SK-N-SH (cell line): Measurements from ENCODE around the gene LMBR1. TPM values are rescaled to one million over a fixed set of nuclear protein-coding genes. Genes with fewer than 3 reads are reported as not detected.
A peak's percentile ranks its signal among the peaks of the same experiment; 100 is the strongest.

Experiments
- CTCF ChIA-PET: fragments of 300-600, 350-600 bp; formaldehyde crosslinking; extraction: SDS; loops from one replicate; lab custom pipeline; 2021; lab: Yijun Ruan, JAX
- POLR2A ChIA-PET: fragments of 350-600 bp; sonication (Branson Sonifier 250); formaldehyde crosslinking; extraction: SDS; loops from one replicate; lab custom pipeline; 2020; ENCODE audit warnings: antibody characterized with exemption, inconsistent platforms; lab: Yijun Ruan, JAX
- DNase-seq: peaks from one replicate; pipeline ENCODE4 v3.0.0; 2012
- H2AFZ ChIP-seq: fragments of 200-600 bp; sonication (generic); 2 replicates; pipeline ENCODE4 v1.8.1; 2016; ENCODE audit warnings: antibody characterized with exemption, mild to moderate bottlenecking, low read depth
- H3F3A ChIP-seq: fragments of 200-600 bp; sonication (generic); replicated peaks from 2 replicates; pipeline ENCODE3; 2016; ENCODE audit warnings: antibody characterized with exemption, mild to moderate bottlenecking; ENCODE audit not compliant: insufficient read depth
- H3K27ac ChIP-seq, 2 experiments: fragments of 200-500 bp in 1 of 2; fragments of 200-600 bp in 1 of 2; sonication (Bioruptor generic) in 1 of 2; sonication (generic), shearing (Covaris generic) in 1 of 2; 2 replicates each; pipeline versions ENCODE4 v1.5.1 to v1.6.1; 2014 to 2016; ENCODE audit warnings: low read depth in 2 of 2, inconsistent platforms in 1 of 2, low read length in 1 of 2, mild to moderate bottlenecking in 1 of 2, mixed read lengths in 1 of 2
- H3K27me3 ChIP-seq: fragments of 200-600 bp; sonication (generic), shearing (Covaris generic); 2 replicates; pipeline ENCODE4 v1.6.1; 2016; ENCODE audit warnings: mixed run types; ENCODE audit not compliant: insufficient read depth
- H3K36me3 ChIP-seq, 2 experiments: fragments of 200-500 bp in 1 of 2; fragments of 200-600 bp in 1 of 2; sonication (Bioruptor generic) in 1 of 2; sonication (generic) in 1 of 2; replicated peaks in 1 of 2; 2 replicates each; pipeline versions ENCODE3 to v1.5.1; 2014 to 2016; ENCODE audit warnings: low read length in 1 of 2, mild to moderate bottlenecking in 1 of 2; ENCODE audit not compliant: insufficient read depth in 2 of 2, control insufficient read depth in 1 of 2
- H3K4me1 ChIP-seq, 2 experiments: fragments of 200-500 bp in 1 of 2; fragments of 200-600 bp in 1 of 2; sonication (Bioruptor generic) in 1 of 2; sonication (generic), shearing (Covaris generic) in 1 of 2; 2 replicates each; pipeline versions ENCODE4 v1.5.1 to v1.6.1; 2014 to 2016; ENCODE audit warnings: low read depth in 1 of 2, low read length in 1 of 2, mixed run types in 1 of 2; ENCODE audit not compliant: insufficient read depth in 2 of 2, control insufficient read depth in 1 of 2
- H3K4me2 ChIP-seq: fragments of 200-600 bp; sonication (generic), shearing (Covaris generic); 2 replicates; pipeline ENCODE4 v1.6.1; 2017; ENCODE audit warnings: mixed run types
- H3K4me3 ChIP-seq, 2 experiments: fragments of 200-500 bp in 1 of 2; fragments of 200-600 bp in 1 of 2; sonication (Bioruptor generic) in 1 of 2; sonication (generic), shearing (Covaris generic) in 1 of 2; 2 replicates each; pipeline versions ENCODE4 v1.5.1 to v1.8.1; 2014 to 2016; ENCODE audit warnings: low read depth in 2 of 2, inconsistent platforms in 1 of 2, low read length in 1 of 2, mild to moderate bottlenecking in 1 of 2, mixed read lengths in 1 of 2, moderate library complexity in 1 of 2
- H3K79me2 ChIP-seq: fragments of 200-600 bp; sonication (generic); 2 replicates; pipeline ENCODE4 v1.8.1; 2017; ENCODE audit warnings: mild to moderate bottlenecking; ENCODE audit not compliant: insufficient read depth
- H3K9ac ChIP-seq: fragments of 200-600 bp; sonication (generic); 2 replicates; pipeline ENCODE4 v1.6.1; 2017; ENCODE audit warnings: mixed run types
- H3K9me2 ChIP-seq: fragments of 200-600 bp; sonication (generic); 2 replicates; pipeline ENCODE4 v1.6.1; 2017; ENCODE audit warnings: mixed run types
- H3K9me3 ChIP-seq: fragments of 200-600 bp; sonication (generic); 2 replicates; pipeline ENCODE4 v1.6.1; 2017; ENCODE audit warnings: mixed run types, mild to moderate bottlenecking, moderate library complexity
- H4K20me1 ChIP-seq: fragments of 200-600 bp; sonication (generic); 2 replicates; pipeline ENCODE4 v1.6.1; 2017; ENCODE audit warnings: mild to moderate bottlenecking, mixed run types; ENCODE audit not compliant: insufficient read depth
- ELF1 ChIP-seq: IDR thresholded peaks from 2 replicates; pipeline ENCODE4 v1.4.0; 2012
- EP300 ChIP-seq, 2 experiments: IDR thresholded peaks; 2 replicates each; pipeline versions ENCODE4 v1.4.0 to v1.6.1; 2012; ENCODE audit warnings: borderline replicate concordance in 1 of 2, low read depth in 1 of 2, low read length in 1 of 2
- EZH2phosphoT487 ChIP-seq: fragments of 200-600 bp; sonication (generic); IDR thresholded peaks from 2 replicates; pipeline ENCODE4 v1.6.1; 2017; ENCODE audit warnings: low read depth, mixed run types, mild to moderate bottlenecking, antibody characterized with exemption, moderate library complexity, borderline replicate concordance
- FOSL2 ChIP-seq: IDR thresholded peaks from 2 replicates; pipeline ENCODE4 v1.4.0; 2012; ENCODE audit warnings: low read depth, mild to moderate bottlenecking, moderate library complexity, borderline replicate concordance
- FOXJ3 ChIP-seq: sonication (generic); formaldehyde crosslinking; IDR thresholded peaks from 2 replicates; pipeline ENCODE4 v1.5.1; 2020; ENCODE audit warnings: mild to moderate bottlenecking, missing genetic modification reagents
- FOXM1 ChIP-seq: IDR thresholded peaks from 2 replicates; pipeline ENCODE4 v1.4.0; 2012; ENCODE audit warnings: low read depth, mild to moderate bottlenecking
- GABPA ChIP-seq: IDR thresholded peaks from 2 replicates; pipeline ENCODE4 v1.4.0; 2012; ENCODE audit warnings: low read depth, mild to moderate bottlenecking
- GATA2 ChIP-seq: sonication (generic); formaldehyde crosslinking; IDR thresholded peaks from 2 replicates; pipeline ENCODE4 v1.5.0; 2020; ENCODE audit warnings: mild to moderate bottlenecking, missing genetic modification reagents
- IRF3 ChIP-seq: fragments of 150-350 bp; IDR thresholded peaks from 2 replicates; pipeline ENCODE4 v1.6.1; 2016; ENCODE audit warnings: mild to moderate bottlenecking, low read depth, low read length
- MEF2A ChIP-seq: IDR thresholded peaks from 2 replicates; pipeline ENCODE4 v1.4.0; 2012; ENCODE audit warnings: low read depth, borderline replicate concordance
- MXI1 ChIP-seq: IDR thresholded peaks from 2 replicates; pipeline ENCODE4 v1.6.1; 2012; ENCODE audit warnings: mild to moderate bottlenecking, low read depth, low read length, improper control_type of control experiment
- NRF1 ChIP-seq: IDR thresholded peaks from 2 replicates; pipeline ENCODE4 v1.6.1; 2012; ENCODE audit warnings: low read depth, mild to moderate bottlenecking, low read length
- PBX3 ChIP-seq: IDR thresholded peaks from 2 replicates; pipeline ENCODE4; 2012
- POLR2AphosphoS5 ChIP-seq: IDR thresholded peaks from 2 replicates; pipeline ENCODE4 v1.6.1; 2012; ENCODE audit warnings: low read depth, low read length
- RAD21 ChIP-seq: IDR thresholded peaks from 2 replicates; pipeline ENCODE4 v1.6.1; 2012; ENCODE audit warnings: mild to moderate bottlenecking, low read length
- RCOR1 ChIP-seq: fragments of 150-350 bp; IDR thresholded peaks from 2 replicates; pipeline ENCODE4 v1.6.1; 2017; ENCODE audit warnings: antibody characterized with exemption, low read length
- RFX5 ChIP-seq: IDR thresholded peaks from 2 replicates; pipeline ENCODE4 v1.6.1; 2012; ENCODE audit warnings: mild to moderate bottlenecking, improper control_type of control experiment, low read length
- RXRA ChIP-seq: IDR thresholded peaks from 2 replicates; pipeline ENCODE4 v1.4.0; 2012; ENCODE audit warnings: low read depth, mild to moderate bottlenecking, borderline replicate concordance
- SIN3A ChIP-seq: IDR thresholded peaks from 2 replicates; pipeline ENCODE4 v1.6.1; 2012; ENCODE audit warnings: low read depth, mild to moderate bottlenecking, low read length, moderate library complexity, borderline replicate concordance
- TCF12 ChIP-seq: IDR thresholded peaks from 2 replicates; pipeline ENCODE4 v1.4.0; 2012
- TEAD4 ChIP-seq: IDR thresholded peaks from 2 replicates; pipeline ENCODE4 v1.4.0; 2012; ENCODE audit warnings: mild to moderate bottlenecking, borderline replicate concordance; ENCODE audit not compliant: insufficient read depth
- USF2 ChIP-seq: fragments of 150-350 bp; IDR thresholded peaks from 2 replicates; pipeline ENCODE4 v1.6.1; 2017; ENCODE audit warnings: antibody characterized with exemption, low read length, low read depth, borderline replicate concordance
- YY1 ChIP-seq: IDR thresholded peaks from 2 replicates; pipeline ENCODE4 v1.4.0; 2012; ENCODE audit warnings: low read depth, mild to moderate bottlenecking
- ZBTB33 ChIP-seq: IDR thresholded peaks from 2 replicates; pipeline ENCODE4 v1.4.0; 2012; ENCODE audit warnings: low read depth, borderline replicate concordance
- WGBS: methylation state at CpG from one replicate; pipeline ENCODE4 v1.1.6; 2017; ENCODE audit warnings: low lambda C conversion rate; 5-methylcytosine and 5-hydroxymethylcytosine counted together
- polyA plus RNA-seq, 3 experiments: library from polyadenylated mRNA; depleted of rRNA; stranded (reverse); fragments of >200 nt; gene quantifications; 2 replicates each; pipeline ENCODE4 v1.2.3, GENCODE V29; 2012

Gene LMBR1
- polyA plus RNA-seq, 1 of the 3 experiments (the other 2 are of a cell fraction), result 24.6 TPM

GRCh38 chr7:156792611-156793010 lies 100.4 kb downstream of the LMBR1 start (continued):
- TF ChIP-seq USF2 (no peak), RFX5 (peak; percentile 29; the same call in 1 of the 2 replicates), ZBTB33 (no peak), EP300 (IDR thresholded peaks at IDR 0.05; ENCODE audit: borderline replicate concordance in 1 of 2, low read depth in 1 of 2, low read length in 1 of 2) (peak in 1 of 2 experiments; percentile 98; a peak in 2 of 4 replicates), SIN3A (no peak), GATA2 (CRISPR knock-in tag) (0 out of 2 replicates have a peak, but pooled peaks have one; percentile 14), RXRA (no peak), RAD21 (peak; percentile 25; the same call in 1 of the 2 replicates), ELF1 (no peak), PBX3 (no peak), MXI1 (peak; percentile 66; the same call in 1 of the 2 replicates), GABPA (no peak), POLR2AphosphoS5 (no peak), FOXJ3 (CRISPR knock-in tag) (peak; percentile 79; the same call in 1 of the 2 replicates), TCF12 (peak; percentile 54), FOXM1 (no peak)

GRCh38 chr7:156791241-156791640 lies 101.7 kb downstream of the LMBR1 start:
- 60% methylated on average over 4 of the region's 4 CpGs for WGBS
- TF ChIP-seq USF2 (no peak), EZH2phosphoT487 (no peak), NRF1 (no peak), TEAD4 (no peak), EP300 (IDR thresholded peaks at IDR 0.05; ENCODE audit: borderline replicate concordance in 1 of 2, low read depth in 1 of 2, low read length in 1 of 2) (peak in 1 of 2 experiments; percentile 96; a peak in 2 of 4 replicates), MXI1 (peak; percentile 81), TCF12 (peak; percentile 33; the same call in 1 of the 2 replicates), RCOR1 (peak; percentile 71), IRF3 (no peak), RAD21 (peak; percentile 48; the same call in 1 of the 2 replicates), SIN3A (no peak), MEF2A (no peak), GABPA (no peak), FOSL2 (no peak), ELF1 (no peak), GATA2 (CRISPR knock-in tag) (peak; percentile 63; the same call in 1 of the 2 replicates), YY1 (no peak)

More at GRCh38 chr7:156791241-156791640, 101.7 kb downstream of the LMBR1 start:
- peaks cover 16 to 23% of the 10 kb centered on the region in 2 experiments for H3K36me3 ChIP-seq
- peak; percentile 50 for DNase-seq
- no peaks in the 10 kb centered on the region for H3K79me2 ChIP-seq
- H3K4me1 ChIP-seq, result peaks cover 0 to 55% of the 10 kb centered on the region in 2 experiments; a peak in 2 of 4 replicates
- no peak overlapping the region for H2AFZ ChIP-seq
- H4K20me1 ChIP-seq, result no peaks in the 10 kb centered on the region
- POLR2A ChIA-PET, result interaction anchor here (1.0 kb wide), 1 partner anchor 13 kb away, joined by 10 read pairs; no protein-coding TSS in a partner anchor
- no peak overlapping the region for H3K4me3 ChIP-seq
- H3K9me2 ChIP-seq, result no peaks in the 10 kb centered on the region
- no peaks in the 10 kb centered on the region for H3K9me3 ChIP-seq
- no peak overlapping the region for H3K4me2 ChIP-seq
- no peaks in the 10 kb centered on the region for H3F3A ChIP-seq
- H3K9ac ChIP-seq, result no peak overlapping the region
- CTCF ChIA-PET, result interaction anchor here (0.5 to 7.1 kb wide), 3 partner anchors 10 to 28 kb away, joined by 3 to 114 read pairs (median 3); no protein-coding TSS in a partner anchor
- peak overlapping the region; percentile 3 to 100; a peak in 2 of 4 replicates for H3K27ac ChIP-seq
- no peaks in the 10 kb centered on the region for H3K27me3 ChIP-seq
